Measurements from ENCODE around the gene SAMD4B.
"Not testable (repeated sequence)": the region's sequence is repeated elsewhere in the genome, so short reads cannot be mapped to it uniquely, and the experiment has no call there.

The SAMD4B gene

DNA sequence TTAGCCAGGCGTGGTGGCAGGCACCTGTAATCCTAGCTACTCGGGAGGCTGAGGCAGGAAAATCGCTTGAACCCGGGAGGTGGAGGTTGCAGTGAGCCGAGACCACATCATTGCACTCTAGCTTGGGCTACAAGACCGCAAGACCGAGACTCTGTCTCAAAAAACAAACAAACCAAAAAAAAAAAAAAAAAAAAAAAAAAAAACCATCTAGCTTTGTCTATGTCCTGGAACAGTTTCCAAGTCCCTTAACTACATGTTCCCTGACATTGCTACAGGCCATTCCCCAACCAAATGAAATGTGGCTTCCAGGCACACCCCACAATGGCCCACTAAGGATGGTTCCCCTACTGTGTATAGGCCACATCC lies 32.9 kb upstream of the SAMD4B start:
- DNase-seq (ENCODE audit: low read depth, low spot score); H3K27ac ChIP-seq: not testable (repeated sequence)

DNA sequence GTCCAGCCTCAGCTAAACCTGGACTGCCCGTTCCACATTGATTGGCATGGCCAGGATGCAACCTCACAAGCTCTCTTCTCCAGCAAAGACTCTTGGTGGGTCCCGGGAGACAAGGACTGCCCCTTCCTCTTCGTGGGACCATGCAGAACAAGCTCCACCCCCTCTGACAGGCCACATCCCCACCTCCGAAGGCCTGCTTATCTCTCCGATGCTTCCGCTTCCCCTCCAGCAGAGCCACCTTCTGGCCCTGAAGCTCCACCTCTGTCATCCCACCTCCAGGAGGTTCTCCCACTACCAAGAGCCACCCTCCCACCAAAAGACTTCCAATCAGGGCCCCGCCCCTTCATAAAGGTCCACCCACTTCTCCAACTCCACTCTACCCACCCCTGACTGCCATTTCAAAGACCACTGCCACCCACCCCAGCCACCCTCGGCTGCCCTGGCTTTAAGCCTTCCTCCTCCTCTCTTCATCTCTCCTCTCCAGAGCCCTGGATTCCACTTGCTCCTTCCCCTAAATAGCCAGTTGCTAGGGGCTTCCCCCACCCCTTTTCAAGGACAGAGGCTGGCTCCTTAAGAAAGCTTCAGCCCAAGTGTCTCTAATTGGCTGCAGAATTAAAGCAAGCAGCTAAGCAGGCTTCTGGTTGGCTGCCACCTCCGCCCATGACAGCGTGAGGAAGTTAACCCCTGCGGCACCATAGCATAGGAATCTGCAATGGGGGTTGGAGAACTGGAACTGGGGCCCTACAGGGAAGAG lies 31.5 kb upstream of the SAMD4B start:
- no peak overlapping the region for H3K27ac ChIP-seq
- no peak for DNase-seq (ENCODE audit: low read depth, low spot score)

DNA sequence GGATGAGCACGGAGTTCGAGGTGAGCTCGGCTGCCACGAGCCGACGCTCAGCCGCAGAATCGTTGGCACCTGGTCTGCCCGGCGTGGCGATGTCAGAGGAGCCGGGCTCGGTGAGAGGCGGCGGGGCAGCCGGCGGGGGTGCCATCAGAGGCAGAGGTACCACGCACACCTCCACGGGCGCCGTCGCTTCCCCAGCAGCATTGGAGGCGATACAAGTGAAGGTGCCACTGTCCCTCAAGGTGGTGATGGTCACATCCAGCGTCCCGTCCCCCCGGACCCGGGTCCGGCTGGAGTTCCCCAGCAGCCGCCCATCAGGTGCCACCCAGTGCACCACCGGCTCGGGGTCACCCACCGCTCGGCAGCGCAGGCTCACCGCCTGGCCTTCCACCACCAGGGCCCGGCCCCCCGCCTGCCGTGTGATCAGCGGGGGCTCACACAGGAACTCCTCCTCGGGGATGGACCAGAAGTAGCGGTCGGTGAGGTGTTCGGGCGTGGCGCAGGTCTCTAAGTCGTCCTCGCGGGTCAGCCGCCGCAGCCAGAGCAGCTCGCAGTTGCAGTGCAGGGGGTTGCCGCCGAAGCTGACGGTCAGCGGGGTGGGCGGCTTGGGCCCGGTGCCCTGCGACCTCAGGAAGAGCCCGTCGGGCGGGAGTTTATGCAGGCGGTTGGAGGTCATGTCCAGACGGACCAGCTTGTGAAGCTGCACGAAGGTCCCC lies 28.0 kb upstream of the SAMD4B start:
- no peak overlapping the region for H3K27ac ChIP-seq
- DNase-seq (ENCODE audit: low read depth, low spot score): no peak

DNA sequence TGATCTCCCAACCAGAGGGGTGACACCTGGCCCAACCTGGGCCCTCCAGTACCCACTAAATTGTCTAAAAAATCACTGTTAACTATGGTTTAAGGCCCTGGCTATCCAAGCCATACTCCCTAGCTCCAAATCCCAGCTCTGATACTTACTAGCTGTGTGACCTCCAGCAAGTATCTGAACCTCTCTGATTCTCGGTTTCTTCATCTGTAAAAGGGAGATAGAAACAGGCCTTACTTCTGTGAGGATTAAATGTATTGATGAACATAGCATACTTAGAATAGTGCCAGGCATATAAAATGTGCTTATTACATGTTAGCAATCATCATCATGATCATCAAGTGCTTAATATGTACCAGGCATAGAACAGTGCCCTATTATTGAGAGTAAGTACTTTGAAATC lies 26.3 kb upstream of the SAMD4B start:
- no peak for DNase-seq (ENCODE audit: low read depth, low spot score)
- no peak overlapping the region for H3K27ac ChIP-seq

DNA sequence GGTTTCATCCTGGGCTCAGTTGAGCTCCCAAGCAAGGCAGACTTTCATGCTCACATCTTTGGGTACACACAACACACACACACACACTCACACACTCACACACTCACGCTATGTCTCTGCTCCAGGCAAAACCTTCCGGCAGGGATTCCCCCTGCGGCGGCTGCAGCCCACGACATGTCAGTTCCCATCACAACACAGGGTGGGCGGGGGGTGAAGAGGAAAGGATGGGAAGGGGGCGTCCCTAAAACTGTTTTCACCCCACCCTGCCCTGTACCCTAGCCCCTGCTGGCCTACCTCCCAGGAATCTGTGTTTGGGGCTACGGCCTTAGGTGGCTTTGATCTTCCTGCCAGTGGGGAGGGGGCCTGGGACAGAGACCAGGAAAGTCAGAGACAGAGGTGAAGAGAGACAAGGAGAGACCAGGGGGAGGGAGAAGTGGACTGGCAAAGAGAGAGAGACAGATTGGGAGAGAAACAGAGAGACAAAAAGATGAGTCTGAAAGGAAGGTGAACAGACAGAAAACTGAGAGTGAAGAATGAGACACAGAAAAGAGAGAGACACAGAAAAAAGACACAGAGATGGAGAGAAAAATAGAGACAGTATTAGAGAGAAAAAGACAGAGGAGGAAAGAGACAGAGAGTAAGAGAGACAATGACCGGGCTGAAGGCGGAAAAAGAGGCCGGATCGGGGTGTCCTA lies 25.4 kb upstream of the SAMD4B start:
- H3K27ac ChIP-seq: no peak overlapping the region
- no peak for DNase-seq (ENCODE audit: low read depth, low spot score)

DNA sequence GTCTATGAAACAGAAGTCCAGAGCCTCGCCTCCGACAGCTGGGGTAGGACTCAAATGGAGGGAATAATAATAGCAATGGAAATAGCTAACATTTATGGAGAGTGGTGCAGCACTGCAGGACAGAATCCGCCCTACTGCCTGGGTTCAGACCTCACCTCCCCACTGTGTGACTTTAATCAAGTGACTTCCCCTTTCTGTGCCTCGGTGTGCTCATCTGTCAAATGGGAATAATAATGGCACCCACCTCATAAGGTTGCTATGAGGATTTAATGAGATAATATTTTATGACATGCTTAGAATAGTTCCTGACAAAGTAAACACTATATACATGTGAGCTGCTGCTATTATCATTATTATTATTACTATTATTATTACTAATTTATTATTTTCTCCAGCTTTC lies 24.7 kb upstream of the SAMD4B start:
- no peak for DNase-seq (ENCODE audit: low read depth, low spot score)
- no peak overlapping the region for H3K27ac ChIP-seq

DNA sequence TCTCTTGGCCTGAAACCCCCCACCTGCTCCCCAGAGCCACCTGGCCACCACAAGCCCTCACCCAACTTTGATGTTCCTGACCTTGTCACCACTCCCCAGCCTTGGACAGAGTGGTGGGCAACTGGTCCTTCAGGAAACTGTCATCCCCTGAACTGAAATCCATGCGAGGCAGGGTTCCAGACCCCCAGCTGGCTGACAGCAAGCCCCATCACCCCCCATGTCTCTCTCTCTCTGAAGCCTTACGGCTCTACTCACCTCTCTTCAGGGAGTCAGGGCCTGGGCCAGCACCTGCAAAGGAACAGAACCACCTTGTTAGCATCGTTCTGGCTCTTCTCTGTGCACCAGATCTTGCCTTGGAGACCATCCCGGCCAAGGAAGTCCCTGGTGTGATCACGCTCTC lies 24.1 kb upstream of the SAMD4B start:
- DNase-seq (ENCODE audit: low read depth, low spot score): no peak
- no peak overlapping the region for H3K27ac ChIP-seq

DNA sequence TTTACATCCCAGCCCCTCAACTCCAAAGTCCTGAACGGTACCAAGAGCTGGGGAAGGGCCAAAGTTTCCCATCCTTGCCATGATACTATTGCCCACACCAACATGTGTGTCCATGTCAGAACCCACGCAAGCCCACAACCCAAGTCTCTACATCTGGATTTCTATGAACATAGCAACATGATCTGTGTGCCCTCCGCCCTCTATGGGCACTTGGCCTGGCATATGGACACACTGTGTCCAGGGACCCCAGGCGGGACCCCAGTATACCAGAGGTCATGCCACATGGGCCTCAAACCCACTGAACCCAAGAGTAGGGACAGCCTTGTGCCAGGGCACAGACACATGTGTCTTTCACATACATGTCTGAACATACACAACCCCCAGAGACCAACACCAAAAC lies 23.5 kb upstream of the SAMD4B start:
- H3K27ac ChIP-seq: no peak overlapping the region

DNA sequence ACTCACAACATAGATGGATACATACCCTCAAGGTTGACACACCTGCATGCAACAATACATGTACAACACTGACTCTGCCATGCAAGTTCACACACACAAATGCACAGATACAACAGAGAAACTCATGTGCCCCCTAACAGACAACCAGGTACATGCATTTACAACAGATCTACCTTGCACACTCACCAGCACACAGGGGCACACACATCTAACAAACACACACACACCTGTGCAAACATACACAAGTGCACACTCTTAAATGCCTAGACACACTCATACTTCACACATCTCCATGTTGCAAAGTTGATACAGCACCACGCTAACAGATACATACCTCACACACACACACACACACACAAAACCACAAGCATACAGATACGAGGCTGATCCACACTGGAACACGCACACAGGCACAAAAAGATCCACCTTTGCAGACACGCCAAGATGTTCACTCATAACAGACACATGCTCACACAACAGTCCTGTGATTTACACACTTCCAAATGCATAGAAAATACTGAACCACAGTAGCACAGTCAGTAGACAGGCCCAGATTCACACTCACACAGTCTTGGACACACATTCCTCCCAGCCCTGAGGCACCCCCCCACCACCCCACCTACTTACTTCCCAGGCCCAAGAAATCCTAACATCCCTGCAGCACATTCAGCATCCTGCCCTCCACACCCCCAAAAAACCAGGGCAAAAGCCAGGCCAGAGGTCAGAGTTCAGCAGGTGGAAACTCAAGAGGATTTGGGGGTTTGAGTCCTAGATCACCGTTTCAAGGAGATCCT lies 22.9 kb upstream of the SAMD4B start:
- no peak overlapping the region for H3K27ac ChIP-seq
- no peak for DNase-seq (ENCODE audit: low read depth, low spot score)

More for the DNA sequence above, 23.5 kb upstream of the SAMD4B start:
- DNase-seq (ENCODE audit: low read depth, low spot score): no peak

DNA sequence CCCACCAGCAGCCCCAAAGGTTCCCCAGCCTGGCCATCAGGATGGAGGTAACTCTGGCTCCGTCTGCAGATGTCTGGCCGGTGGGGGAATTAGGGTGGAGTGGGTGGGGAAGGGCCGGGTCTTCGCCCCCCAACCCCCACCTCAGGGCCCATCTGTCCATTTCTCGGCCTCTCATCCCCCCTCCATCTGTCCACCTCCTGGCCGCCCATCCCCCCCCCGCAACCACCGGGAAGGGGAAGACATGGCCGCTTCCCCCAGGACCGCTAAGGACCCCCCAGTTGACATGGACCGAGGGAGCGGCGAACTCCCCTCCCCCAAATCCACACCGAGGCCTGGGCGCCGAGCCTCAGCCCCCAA lies 22.4 kb upstream of the SAMD4B start:
- no peak overlapping the region for H3K27ac ChIP-seq
- DNase-seq (ENCODE audit: low read depth, low spot score): no peak

DNA sequence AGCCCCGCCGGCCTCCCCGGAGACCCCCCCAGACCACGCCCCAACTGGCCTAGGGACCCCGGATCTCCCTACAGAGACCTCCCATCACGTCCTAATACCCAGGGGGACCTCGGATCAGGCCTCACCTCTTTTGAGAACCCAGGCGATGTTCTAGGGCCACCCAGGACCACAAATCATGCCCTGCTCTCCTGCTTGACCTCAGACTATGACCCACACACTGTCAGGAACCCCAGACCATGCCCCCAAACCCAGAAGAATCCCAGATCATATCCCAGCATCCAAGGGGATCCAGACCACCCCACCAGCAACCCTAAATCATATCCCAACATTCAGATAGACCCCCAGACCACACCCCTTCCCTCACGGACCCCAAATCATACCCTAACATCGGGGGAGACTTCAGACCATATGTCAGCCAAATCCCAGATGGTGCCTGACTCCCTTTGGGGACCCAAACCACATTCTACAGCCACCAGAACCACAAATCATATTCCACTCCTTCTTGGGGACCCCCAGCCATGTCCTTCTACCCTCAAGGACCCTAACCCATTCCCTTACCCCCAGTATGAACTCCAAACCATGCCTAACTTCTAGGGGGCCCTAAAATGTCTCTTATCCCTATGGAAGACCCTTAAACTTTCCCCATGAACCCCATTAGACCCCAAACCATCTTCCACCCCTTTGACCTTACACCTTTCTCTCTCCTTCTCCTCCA lies 20.9 kb upstream of the SAMD4B start:
- no peak overlapping the region for H3K27ac ChIP-seq
- no peak for DNase-seq (ENCODE audit: low read depth, low spot score)

DNA sequence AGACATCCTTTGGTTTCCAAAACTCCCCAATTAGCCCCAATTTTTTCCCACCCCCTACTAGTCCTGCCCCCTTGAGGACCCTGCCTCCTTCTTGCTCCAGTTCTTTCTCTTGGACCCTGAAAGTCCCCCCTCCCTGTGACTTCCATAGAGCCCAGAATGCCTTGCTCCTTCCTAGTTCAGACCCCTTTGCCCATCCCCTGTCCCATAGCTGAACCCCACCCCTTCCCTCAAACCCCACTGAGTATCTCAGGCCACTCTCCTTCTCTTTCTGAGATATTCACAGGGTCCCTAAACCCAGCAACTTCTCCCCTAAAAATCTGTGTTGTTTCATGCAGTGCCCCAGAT lies 20.4 kb upstream of the SAMD4B start:
- DNase-seq (ENCODE audit: low read depth, low spot score): no peak
- H3K27ac ChIP-seq: no peak overlapping the region

DNA sequence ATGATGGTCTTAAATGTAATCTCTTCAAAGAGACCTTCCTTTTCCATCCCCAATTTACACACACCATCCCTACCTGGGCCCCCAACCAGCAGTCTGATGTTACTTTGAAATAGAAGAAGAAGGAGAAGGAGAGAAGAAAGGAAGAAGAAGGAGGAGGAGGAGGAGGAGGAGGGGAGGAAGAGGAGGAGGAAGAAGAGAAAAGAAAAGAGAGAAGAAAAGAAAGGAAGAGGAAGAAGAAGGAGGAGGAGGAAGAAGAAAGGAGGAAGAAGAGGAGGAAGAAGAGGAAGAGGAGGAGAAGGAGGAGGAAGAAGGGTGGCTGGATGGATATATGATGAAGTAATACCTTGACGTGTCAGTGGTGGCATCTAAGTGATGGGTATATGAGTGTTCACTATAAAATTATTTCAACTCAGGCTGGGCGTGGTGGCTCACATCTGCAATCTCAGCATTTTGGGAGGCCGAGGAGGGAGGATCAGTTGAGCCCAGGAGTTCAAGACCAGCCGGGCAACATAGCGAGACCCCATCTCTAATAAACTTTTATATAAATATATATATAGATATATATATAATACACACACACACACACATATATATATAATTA lies 17.9 kb upstream of the SAMD4B start:
- no peak for DNase-seq (ENCODE audit: low read depth, low spot score)
- H3K27ac ChIP-seq: no peak overlapping the region

DNA sequence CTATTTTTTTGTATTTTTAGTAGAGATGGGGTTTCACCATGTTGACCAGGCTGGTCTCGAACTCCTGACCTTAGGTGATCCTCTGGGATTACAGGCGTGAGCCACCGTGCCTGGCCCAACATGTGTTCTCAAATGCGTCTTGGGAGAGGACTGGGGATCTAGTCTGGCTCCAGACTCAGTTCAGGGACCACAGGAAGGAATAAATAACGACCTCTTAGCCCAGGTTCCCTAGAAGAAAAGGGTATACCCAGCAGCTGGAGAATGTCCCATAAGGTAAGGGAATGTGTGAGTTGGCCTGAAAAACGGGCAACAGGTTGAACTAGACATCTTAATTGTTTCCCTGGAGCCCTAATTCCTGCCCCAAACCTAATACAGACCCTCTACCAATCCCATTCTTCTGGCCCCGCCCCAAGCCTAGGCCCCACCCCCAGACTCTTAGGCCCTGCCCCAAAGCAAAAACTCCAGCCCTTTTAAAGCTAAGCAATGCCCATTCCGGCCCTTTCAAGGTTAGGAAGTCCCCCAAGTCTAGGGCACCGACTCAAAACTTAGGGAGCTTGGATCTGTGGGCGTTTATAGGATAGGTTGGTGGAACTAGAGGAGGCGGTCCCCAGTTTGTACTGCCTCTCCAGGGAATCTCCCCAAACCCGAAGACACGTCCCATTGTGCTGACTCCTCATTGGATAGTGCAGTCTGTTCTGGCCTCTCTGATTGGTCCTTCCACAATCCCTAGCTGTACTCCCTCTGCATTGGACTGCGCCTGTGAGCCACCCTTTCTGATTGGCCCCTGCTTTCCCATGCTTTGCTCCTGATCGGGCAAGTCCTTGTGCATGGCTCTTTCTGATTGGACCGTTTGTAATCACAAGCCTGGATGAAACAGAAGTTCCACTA lies 16.2 kb upstream of the SAMD4B start:
- no peak for DNase-seq (ENCODE audit: low read depth, low spot score)
- no peak overlapping the region for H3K27ac ChIP-seq

DNA sequence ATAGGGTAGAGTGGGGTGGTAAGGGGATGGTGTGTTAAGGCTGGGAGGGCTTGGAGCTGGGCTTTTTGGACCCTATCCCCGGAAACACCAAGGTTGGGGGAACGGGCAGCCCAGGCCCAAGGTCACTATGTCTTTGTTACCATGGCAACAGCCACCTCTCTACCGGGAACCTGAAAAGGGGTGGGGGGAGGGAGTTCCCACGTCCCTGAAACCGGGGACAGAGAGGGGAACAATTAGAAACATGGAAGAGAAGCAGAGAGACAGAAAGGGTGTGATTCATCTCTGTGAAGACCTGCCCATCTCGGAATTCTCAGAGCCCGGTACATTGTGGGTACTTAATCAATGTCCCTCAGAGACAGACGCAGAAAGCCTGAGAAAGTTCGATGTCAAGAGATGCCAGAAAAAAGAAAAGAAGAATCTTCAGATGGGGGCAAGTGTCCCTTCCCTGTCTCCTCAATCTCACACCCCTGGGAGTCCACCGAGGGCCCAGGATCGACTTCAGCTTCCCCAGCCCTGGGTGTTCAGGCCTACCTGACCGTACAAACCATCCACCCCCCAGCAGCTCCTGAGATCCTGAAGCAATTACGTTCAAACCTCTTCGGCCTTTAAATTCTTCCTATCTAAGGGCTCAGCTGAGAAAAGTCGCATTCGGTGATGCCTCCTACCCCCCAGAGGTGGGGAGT lies 14.7 kb upstream of the SAMD4B start:
- H3K27ac ChIP-seq: no peak overlapping the region
- no peak for DNase-seq (ENCODE audit: low read depth, low spot score)

DNA sequence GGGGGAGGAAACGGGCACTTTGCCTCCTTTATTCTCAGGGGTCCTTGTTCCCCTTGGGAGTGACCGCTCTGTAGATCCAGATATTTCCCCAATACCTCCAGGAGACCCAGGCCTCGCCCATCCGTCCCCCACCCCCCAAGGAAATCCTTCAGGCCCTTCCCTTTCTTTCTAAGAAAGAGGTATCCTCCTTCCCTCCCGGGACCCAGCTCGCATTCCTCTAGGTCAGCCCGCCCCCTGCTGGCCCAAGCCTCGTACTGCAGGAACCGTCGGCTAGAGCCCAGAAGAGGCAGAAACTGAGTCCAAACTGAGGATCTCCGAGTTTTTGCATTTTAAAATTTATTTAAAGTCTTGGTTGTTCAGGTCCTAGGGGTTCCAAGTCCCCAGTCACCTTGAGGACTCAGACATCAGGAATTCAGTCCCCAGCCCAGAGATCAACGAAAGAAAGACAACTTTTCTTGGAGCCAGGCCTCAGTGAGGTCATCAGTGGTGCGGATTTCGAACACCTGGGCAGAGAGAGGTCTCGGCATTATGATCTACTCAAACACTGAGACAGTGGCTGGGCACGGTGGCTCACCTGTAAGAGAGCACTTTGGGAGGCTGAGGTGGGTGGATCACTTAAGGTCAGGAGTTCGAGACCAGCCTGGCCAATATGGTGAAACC lies 14.0 kb upstream of the SAMD4B start:
- no peak overlapping the region for H3K27ac ChIP-seq
- DNase-seq (ENCODE audit: low read depth, low spot score): no peak

DNA sequence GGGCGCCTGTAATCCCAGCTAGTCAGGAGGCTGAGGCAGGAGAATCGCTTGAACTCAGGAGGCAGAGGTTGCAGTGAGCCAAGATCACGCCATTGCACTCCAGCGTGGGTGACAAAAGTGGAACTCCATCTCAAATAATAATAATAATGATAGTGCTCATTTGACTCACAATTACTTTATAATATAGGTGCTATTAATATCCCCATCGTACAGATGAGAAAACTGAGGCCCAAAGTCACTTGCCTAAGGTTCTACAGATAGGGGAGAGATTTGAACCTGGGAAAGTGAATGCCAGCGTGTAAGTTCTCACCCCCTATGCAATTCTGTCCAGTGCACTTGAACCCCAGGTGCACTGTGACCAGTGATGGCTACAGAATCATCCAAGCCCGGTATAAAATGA lies 12.3 kb upstream of the SAMD4B start:
- H3K27ac ChIP-seq: no peak overlapping the region
- no peak for DNase-seq (ENCODE audit: low read depth, low spot score)

DNA sequence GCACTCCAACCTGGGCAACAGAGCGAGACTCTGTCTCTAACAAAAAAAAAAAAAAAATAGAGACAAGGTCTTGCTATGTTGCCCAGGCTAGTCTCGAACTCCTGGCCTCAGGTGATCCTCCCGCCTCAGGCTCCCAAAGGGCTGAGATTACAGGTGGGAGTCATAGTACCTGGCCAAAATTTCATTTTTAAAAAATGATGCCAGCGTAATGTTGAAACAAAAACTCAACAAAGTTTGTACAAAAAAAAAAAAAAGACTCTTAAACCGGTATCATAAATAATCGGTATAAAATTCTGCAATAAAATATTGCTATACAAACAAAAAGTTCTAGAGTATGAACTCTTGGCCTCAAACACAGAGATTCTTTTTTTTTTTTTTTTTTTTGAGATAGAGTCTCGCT lies 9.9 kb upstream of the SAMD4B start:
- DNase-seq (ENCODE audit: low read depth, low spot score): no peak
- H3K27ac ChIP-seq: no peak overlapping the region

Data from epithelial cell of prostate (primary cell).